GM18505 (cell line): Measurements from ENCODE around the gene GNMT.

ENCODE experiments used
- ATAC-seq: cut with Tn5 transposase; IDR thresholded peaks from one replicate; pipeline ENCODE4 v1.9.1; 2021; ENCODE audit not compliant: unreplicated experiment
- POLR2A ChIP-seq: IDR thresholded peaks from 4 replicates; pipeline ENCODE4 v1.6.1; 2011; ENCODE audit warnings: borderline replicate concordance; ENCODE audit not compliant: insufficient read depth, insufficient read length; ENCODE audit errors: extremely low read depth

The GNMT gene

GRCh38 chr6:42961020-42961470 is 491 bp downstream of the GNMT start:
- ATAC-seq = no peak
- no peak for TF ChIP-seq POLR2A

DNA sequence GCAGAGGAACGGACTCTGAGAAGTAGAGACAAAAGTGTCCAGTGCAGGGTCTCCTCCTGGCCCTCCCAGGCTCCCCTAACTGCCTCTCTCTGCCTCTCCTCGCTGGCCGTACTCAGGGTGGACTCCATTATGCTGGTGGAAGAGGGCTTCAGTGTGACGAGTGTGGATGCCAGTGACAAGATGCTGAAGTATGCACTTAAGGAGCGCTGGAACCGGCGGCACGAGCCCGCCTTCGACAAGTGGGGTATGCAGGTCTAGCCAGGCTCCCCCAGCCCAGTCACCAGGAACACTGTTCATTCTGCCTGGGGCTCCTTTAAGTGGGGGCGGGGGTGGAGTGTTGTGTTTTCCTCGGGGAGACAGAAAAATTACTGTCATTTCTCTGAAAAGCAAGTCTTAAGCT is 1.5 kb downstream of the GNMT start:
- ATAC-seq = no peak
- TF ChIP-seq POLR2A = no peak

DNA sequence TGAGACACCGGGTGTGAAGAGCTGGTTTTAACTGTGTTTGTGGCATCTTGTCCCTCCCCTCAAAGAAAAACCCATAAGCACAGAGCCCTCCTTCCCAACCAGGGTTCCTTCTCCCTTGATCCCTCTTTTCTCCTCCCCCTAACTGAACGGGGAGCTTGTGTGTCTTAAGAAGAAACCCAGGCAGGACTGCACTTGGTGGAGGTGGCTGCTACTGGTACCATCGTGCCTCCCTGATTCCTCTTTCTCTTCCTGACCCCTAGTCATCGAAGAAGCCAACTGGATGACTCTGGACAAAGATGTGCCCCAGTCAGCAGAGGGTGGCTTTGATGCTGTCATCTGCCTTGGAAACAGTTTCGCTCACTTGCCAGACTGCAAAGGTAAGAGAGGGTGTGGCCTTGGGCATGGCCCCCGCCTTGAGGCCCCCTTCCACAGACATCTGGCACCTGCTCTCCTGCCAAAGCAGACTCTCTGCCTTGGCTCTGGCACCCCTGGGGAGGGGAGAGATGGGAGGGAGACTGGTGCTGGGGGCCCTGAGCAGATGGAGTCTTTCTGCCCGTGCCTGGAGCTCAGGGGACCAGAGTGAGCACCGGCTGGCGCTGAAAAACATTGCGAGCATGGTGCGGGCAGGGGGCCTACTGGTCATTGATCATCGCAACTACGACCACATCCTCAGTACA is 2.1 kb downstream of the GNMT start:
- no peak for ATAC-seq
- TF ChIP-seq POLR2A = no peak

DNA sequence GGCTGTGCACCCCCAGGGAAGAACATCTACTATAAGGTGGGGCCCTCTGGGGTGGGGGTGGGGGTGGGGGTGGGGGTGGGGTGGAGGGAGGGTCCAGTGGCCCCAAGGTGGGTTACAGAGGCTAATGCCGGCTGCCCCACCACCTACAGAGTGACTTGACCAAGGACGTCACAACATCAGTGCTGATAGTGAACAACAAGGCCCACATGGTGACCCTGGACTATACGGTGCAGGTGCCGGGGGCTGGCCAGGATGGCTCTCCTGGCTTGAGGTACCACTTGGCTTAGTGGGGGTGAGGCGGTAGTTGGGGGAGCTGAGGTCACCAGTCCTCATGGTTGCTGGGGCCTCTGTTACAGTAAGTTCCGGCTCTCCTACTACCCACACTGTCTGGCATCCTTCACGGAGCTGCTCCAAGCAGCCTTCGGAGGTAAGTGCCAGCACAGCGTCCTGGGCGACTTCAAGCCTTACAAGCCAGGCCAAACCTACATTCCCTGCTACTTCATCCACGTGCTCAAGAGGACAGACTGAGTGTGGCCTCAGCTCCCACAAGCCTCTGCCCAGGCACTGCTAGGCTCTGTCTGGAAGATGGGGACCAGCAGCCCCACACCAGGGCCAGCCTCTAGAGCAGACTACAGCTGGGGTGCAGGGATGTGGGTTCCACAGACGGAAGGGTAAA is 2.8 kb downstream of the GNMT start:
- no peak for ATAC-seq
- no peak for TF ChIP-seq POLR2A

GRCh38 chr6:42963855-42964605 is 3.5 kb downstream of the GNMT start:
- no peak for TF ChIP-seq POLR2A
- ATAC-seq = no peak

DNA sequence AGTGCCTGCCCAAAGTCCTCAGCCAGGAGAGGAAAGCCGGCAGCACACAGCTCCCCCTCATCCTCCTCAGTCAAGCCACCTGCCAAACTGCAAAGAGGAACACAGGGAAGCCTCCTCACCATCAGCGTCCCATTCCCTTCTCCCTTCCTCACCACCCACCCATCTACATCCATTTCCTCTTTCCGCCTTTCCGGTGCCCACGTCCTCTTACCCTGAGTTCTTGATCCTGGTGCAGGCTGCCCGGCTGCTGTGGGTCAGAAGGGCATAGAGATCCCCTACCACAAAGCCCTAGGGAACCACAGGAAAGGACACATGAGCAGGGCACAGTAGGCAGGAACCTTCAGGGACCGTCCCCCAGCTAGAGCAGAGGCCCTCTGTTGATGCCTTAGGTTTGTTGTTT is 6.0 kb downstream of the GNMT start:
- no peak for ATAC-seq
- no peak for TF ChIP-seq POLR2A

DNA sequence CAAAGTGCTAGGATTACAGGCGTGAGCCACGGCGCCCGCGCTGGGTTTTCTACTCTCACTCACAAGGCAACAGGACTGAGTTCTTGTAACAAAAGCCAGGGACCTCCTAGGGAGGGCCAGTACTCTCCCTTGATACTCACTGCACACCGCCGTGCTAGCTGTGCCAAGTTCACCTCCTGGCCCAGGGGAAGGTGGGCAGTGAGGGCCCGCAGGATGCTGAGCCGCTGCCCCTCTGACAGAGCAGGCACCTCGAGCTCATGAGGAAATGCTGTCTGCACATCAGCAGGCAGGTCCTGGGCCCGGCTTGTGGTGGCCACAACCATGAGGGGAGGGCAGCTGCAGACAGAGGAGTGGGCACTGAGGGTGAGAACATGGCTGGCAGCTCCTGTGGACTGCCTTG is 6.7 kb downstream of the GNMT start:
- TF ChIP-seq POLR2A = no peak
- ATAC-seq = no peak

- TF ChIP-seq POLR2A = no peak
- no peak for ATAC-seq
Observed at GRCh38 chr6:42968126-42968701, 7.7 kb downstream of the GNMT start.

- TF ChIP-seq POLR2A = no peak
- ATAC-seq = no peak
Observed at GRCh38 chr6:42968783-42969182, 8.2 kb downstream of the GNMT start.

DNA sequence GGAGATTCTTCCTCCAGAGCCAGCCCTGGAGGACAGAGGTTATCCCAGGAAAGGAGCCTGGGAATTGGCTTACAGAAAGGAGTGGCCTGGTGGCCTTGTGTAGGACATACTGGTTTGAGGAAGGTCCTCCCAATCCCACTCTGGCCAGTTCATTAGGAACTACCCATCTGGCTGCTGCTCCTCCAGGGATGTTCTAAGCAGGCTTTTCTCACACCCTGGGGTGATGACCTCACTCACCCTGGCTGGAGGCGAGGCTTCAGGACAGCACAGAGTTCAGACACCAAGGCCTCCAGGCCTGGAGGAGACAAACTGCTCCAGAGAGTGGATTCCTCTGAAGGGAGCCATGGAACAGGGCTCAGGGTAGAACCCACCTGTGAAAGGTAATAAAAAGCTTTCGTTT is 8.9 kb downstream of the GNMT start:
- ATAC-seq = no peak
- no peak for TF ChIP-seq POLR2A

GRCh38 chr6:42969934-42970333 is 9.4 kb downstream of the GNMT start:
- no peak for ATAC-seq

DNA sequence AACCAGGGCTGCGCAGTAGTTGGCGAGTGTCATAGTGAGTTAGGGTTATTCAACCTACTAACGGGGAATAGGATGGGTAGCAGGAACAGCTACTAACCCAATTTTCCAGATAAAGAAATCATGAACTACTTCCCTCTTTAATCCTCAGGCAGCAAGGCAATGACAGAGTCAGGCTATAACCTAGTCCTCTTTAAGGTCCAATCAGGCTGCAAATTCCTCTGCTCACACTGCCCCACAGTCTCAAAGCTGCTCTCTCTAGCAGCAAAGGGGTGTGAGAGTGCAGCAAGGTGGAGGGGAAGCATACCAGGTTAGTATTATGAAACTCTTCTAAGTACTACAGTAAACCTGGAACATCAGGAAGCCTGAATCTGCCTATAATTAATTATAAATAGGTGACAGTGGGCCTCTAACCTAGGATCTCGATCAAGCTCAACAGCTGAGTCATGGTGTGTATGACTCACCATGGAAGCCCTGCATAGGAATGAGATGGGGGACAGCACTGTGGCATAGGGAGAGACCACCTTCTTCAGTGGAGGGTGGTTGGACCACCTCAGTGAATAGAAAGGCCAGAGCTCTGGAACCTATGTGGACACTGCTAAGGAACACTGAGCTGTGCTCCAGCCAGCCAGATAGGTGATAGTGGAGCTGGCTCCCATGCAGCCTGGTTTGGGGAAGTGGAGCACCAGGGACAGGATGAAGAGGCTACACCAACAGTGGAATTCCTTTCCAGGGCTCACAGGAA is 10.5 kb downstream of the GNMT start:
- ATAC-seq = no peak
- no peak for TF ChIP-seq POLR2A

More at GRCh38 chr6:42969934-42970333, 9.4 kb downstream of the GNMT start:
- no peak for TF ChIP-seq POLR2A

GRCh38 chr6:42971746-42972327 is 11.3 kb downstream of the GNMT start:
- ATAC-seq = no peak
- no peak for TF ChIP-seq POLR2A

- TF ChIP-seq POLR2A = no peak
- no peak for ATAC-seq
Observed at GRCh38 chr6:42973926-42974325, 13.4 kb downstream of the GNMT start.
